HL-60/S4 treated with phorbol 12-myristate 13-acetate at 8.2 ng/mL for 4 days and 3 days (cell line): ENCODE results near the gene GRHL1.
"Not testable (repeated sequence)": the region's sequence is repeated elsewhere in the genome, so short reads cannot be mapped to it uniquely, and the experiment has no call there.

Experiments
- in situ Hi-C: fragments of 300-500 bp; cut with MboI; formaldehyde crosslinking; loops from 2 replicates; pipeline ENCODE4 v1.15.0; 2022; ENCODE audit warnings: low sequenced_read_pairs

The GRHL1 gene, protein sequence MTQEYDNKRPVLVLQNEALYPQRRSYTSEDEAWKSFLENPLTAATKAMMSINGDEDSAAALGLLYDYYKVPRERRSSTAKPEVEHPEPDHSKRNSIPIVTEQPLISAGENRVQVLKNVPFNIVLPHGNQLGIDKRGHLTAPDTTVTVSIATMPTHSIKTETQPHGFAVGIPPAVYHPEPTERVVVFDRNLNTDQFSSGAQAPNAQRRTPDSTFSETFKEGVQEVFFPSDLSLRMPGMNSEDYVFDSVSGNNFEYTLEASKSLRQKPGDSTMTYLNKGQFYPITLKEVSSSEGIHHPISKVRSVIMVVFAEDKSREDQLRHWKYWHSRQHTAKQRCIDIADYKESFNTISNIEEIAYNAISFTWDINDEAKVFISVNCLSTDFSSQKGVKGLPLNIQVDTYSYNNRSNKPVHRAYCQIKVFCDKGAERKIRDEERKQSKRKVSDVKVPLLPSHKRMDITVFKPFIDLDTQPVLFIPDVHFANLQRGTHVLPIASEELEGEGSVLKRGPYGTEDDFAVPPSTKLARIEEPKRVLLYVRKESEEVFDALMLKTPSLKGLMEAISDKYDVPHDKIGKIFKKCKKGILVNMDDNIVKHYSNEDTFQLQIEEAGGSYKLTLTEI

DNA sequence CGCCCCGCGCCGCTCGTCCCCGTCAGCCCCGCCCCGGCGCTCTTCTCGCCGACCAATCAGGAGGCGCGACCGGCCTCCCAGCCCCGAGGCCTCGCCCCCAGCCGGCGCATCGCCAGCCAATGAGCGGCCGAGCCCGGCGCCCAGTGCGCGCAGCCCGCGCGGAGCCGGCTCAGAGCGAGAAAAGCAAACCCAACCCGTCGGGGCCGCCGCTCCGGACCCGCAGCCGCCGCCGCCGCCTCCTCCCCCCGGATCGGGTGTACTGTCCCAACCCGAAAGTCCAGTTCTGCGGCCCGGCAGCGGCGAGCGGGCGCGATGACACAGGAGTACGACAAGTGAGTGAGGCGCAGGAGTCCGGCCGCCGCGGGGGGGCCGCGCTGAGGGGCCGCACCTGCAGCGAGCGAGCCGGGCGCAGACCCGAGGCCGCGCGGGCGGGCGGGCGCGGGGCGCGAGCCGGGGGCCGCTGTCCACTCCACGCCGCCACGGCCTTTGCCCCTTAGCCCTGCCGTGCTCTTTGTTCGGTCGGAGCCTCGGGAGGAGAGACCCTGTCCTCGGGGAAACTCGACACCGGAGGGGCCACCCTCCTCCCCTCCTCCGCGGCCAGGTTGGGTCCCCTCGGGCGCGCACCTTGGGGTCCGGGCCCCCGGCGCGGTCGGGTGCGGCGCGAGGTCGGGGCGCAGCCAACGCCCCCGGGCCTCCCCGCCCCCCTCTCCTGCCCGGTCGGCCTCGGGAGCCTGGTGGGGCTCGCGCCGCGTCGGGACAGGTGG, at the start of gene GRHL1:
Gene GRHL1, plus strand, starts transcription at position 172 of the 764 bp plus-strand sequence. Its CDS starts 141 bp downstream, at position 313.
- in situ Hi-C loops = no loop called here

DNA sequence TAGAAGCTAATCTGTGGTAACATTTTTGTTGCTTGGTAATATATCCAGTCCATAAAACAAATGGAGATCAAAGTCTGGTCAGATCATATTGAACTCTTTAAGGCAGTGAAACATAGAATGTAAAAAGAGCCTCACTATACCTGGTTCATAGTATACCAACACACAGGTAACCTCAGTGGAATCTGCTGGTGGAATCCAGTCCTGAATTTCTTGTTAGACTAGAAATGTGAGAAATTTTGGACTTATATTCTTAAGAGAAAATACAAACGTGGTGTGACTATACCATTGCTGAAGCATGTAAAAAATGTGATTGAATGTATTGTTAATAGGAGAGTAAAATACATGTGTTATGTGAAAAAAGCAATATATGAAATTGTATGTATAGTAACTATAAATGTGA, 46.1 kb upstream of the GRHL1 start:
- in situ Hi-C loops = no loop called here

DNA sequence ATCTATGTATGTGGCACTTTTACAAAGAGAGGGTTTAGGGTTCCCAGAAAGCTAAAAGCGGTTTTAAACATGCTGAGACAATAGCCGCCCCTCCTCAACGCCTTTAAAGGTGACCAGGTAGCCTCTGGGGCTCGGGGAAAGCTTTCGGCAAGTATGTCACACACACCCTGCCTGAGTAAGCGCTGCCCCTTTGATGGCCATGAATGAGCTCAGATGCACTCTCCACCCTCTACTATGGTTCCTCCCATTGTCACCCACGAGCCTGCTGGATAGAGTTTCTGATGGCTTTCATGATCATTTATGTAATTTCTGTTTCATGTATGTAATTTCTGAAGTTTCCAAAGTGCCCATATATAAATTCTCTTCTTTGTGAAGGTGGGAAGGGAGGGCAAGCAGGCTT, 44.1 kb upstream of the GRHL1 start:
- in situ Hi-C loops = no loop called here

DNA sequence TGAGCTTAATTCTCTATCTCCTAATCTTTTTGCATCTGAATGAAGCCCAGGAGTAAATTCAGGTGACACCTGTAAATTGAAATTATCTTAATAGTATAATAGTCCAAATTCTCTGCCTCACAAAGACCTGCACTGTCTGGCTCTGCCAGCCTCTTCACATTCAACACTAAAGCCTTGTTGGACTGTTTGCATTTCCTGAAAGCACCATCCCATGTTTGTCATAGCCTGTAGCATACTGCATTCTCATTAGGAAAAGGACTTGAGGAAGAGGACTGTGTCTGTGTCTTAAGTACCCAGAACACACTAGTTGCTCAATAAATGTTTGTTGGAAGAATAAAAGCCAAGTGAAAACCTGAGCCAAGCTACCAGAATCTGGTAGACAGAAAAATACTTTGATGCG, 42.9 kb upstream of the GRHL1 start:
- in situ Hi-C loops = no loop called here

DNA sequence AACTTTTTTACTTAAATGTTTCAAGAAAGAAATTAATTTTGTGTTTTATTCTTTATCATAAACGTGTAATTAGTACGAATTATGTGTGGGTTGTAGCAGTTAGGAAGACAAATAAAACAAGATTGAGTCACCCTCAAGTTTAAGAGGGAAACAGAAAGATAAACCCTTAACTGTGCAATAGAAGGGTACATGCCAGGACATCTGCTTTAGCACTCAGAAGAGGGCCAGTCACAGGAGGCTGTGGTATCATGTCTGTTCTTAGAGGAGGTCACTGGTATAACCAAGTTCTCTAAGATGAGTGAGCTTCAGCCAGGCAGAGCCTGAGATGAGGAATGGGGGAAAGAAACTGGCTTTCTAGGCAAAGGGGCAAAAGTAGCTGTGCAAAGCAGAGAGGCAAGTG, 42.4 kb upstream of the GRHL1 start:
- in situ Hi-C loops = no loop called here

DNA sequence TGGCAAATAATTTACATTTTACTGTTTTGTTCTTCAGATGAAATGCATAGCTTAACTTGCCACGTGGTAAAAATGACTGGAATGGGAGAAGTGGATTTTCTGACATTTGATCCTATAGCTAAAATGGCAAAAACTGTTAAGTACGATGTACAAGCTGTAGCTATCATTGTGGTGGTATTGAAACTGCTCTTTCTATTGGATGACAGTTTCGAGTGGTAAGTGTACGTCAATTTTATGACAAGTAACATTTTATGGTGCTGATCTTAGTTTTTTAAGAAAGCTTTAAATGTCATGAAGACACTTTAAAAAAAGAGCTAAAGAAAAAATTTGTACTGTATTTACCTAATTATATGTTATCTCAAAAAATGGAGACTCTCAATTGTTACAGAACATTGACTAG, 40.8 kb upstream of the GRHL1 start:
- in situ Hi-C loops = no loop called here

DNA sequence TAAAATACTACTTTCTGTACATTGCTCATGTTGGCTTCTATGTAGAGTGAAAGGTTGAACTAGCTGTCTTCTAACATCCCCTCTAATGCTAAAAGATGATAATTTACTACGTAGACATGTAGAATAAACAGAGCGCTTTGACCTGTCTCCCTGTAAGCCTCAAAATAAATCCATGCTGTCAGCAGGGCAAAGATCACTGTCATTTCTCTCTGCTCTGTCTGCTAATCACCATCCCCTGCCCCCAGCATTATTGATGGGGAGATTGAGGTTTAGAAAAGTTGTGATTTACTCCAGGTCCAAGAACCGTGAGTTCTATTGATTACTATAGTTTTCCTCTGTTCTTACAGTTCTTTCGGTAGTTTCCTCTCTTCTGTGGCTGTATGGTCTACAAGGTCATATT, 39.0 kb upstream of the GRHL1 start:
- in situ Hi-C loops = no loop called here

DNA sequence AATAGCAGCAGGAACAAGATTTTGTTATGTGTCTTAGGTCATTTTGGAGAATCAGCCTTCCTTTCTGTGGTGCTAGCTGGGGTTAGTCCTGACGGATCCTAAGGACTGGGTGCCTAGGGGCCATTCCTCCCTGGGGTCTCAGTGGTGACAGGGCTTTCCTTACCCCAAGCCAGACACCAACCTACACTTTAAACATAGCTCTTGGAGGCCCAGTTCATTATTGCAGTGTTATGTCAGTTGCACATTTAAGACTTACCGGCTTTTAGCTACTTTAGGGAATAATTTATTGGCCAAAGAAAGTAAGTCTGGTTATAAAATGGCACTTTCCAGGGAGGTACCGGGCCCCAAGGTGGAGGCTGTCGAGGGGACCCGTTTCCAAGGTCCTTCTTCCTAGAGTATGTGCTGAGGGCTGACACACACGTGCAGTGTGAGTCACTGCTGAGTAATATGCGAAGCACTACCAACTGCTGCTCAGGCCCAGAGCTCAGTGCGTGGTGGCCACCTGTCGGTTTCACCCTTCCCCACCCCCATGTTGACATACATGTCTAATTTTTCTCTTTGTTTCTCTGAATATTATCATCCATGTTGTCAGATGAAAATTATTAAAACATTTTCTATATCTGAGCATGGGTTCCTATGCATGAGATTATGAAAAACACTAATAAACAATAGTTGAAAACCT, 37.0 kb upstream of the GRHL1 start:
- in situ Hi-C loops = no loop called here

DNA sequence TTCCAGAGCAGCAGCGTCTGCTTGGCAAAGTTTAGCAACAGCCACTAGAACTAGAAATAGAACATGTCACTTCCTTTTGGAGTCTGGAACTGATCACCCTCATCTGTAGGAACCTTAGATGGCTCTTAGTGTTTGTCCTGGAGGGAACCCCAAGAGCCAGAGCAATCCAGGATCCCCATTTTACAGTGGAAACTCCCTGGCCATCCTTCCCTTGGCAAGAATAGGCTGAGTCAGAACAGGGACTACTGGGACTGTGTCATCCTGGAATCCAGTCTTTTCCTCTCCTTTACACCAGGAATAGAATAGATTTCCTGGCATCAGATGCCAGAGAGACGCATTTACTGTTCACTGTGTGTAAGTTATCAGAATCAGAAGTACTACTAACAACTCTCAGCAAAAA, 33.2 kb upstream of the GRHL1 start:
- in situ Hi-C loops = no loop called here

DNA sequence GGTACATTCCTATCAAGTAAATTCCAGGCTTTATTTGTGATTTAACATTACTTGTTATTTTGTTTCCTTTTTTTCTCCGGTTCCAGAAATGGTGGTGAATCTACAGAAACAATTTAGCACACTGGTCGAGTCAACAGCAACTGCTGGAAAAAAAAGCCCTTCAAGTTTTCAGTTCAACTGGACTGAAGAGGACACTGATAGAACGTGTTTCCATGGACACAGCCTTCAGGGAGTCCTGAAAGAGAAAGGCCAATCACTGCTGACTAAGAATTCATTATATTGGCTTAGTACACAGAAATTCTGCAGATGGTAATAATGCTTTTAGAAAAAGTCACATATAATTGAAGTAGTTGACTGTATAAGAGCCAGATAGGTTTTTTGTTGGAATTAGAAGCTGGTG, 32.0 kb upstream of the GRHL1 start:
- in situ Hi-C loops = no loop called here

DNA sequence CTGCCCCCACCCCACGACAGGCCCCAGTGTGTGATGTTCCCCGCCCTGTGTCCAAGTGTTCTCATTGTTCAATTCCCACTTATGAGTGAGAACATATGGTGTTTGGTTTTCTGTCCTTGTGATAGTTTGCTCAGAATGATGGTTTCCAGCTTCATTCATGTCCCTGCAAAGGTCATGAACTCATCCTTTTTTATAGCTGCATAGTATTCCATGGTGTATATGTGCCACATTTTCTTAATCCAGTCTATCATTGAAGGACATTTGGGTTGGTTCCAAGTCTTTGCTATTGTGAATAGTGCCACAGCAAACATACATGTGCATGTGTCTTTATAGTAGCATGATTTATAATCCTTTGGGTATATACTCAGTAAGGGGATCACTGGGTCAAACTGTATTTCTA, 24.5 kb upstream of the GRHL1 start:
- in situ Hi-C loops = not testable (repeated sequence)

DNA sequence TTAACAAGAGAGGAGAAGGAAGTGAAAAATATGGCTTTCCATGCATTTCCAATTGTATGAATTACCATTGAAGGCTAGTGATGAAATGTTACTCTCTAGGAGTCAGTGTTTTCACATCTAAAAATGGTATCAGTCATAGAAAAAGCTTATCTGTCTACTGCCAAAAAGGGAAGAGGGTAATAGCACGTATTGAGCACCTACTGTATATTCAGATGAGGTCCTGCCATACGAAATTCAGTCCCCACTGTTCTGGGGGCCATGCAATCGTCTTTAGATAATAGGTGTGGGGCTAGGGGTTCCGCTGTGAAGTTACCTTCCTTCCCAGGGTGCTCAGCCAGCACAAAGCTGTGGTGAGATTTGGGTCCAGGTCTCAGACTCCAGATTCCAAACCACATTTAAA, 14.2 kb upstream of the GRHL1 start:
- in situ Hi-C loops = no loop called here

DNA sequence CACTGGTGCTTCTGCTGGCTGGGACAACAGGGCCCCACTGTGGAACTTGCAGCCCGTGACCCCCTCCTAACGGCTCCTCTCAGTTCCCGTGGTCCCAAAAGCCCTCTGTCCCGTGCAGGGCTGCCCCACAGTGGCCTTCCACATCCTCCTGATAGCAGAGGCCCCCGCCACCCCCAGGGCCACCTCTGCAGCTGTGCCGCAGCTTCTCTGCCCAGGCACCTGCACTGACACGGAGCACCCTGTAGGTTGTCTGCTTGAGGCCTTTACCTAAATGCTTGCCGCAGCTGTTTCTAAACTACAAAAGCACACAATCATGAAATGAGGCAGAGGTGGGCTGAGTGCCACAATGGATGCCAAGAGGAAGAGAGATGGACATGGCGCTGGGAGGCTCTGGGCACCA, 13.5 kb upstream of the GRHL1 start:
- in situ Hi-C loops = no loop called here

DNA sequence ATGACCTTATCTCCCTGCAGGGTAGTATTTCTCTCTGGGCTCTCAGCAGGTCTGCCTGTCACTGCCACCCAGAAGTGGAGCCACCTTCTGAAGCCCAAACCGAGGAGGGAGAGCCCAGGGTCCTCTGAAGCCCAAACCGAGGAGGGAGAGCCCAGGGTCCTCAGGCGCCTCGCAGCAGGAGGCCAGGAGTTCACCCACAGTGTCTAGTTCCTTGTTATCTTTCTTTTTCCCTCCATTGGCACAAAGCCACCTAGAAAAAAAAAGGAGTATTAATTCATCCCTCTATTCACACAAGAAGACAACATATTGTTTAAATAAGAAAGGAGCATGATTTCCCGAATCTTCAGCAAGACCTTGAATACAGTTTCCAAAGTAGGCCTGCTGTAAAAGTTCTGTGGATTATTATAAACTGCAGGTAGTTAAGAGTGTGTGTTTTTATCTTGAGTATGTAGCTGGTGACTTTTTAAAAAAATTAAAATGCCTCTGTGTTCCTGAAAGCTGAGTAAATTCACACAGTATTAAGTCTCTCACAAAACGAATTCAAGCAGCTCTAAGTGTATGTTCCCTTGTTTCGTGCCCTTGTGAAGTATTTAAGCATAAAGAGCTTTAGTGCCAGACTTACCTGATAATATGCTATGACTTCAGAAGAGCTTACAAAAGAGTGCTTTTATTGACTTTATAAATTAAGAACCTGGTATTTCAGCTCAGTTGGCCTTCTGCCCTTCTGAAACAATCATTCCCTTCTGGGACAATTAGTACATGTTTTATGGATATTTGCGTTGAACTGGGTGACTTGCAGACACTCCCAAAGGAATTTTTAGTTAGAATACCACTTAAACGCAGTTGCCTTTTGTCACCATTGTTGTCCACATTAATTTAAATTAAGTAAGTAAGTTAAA, 11.7 kb upstream of the GRHL1 start:
- in situ Hi-C loops = no loop called here

DNA sequence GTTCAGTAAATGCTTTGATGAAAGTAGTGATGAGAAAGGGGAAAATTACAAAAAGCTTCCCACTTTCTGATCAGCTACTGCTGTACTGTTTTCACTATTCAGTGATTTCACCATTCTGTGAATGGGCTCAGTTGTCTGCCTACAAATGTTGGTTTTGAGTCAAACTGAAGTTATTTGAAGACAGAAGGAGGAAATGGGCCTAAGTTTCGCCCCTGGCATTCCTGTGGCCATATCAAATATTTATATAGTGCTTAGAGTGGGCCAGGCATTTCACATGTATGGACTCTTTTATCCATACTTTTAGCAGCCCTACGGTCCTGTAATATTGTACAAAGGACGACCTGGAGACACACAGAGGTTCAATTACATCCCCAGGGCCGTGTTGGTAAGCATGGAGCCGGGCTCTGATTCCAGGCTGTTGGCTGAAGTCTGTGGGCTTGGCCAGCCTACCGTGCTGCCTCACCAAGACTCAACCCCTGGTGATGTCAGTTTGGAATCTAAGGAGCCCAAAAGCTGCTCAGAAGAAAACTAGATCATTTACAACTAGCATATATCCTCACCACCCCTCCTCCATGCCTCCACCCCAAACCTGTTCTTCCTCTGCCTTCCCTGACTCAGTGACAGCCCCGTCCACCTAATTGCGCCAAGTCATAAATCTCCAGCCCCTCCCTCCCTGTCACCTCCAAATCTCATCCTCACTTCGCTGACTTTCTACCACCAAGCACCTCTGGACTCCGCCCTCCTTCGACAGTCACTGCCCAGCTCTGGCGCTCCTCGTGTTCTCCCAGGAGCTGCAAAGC, 10.1 kb upstream of the GRHL1 start:
- in situ Hi-C loops = no loop called here

DNA sequence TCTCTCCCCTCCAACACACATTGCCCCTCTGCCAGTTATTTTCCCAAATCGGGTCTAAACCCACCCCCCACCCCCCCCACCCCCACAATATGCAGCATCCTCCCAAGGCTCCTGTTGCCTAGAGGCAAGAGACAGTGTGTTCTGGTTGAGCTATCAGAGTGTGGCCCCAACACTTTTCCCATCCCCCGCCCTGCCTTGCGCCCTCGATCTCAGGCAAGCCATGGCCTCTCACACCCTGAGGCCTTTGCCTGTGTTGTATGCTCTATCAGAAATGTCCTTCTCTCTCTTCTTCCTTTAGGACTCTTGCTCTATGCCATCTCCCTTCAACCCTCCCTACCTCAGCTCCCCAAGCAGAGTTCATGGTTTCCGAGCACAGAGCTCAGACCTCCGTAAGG, 9.5 kb upstream of the GRHL1 start:
- in situ Hi-C loops = no loop called here

DNA sequence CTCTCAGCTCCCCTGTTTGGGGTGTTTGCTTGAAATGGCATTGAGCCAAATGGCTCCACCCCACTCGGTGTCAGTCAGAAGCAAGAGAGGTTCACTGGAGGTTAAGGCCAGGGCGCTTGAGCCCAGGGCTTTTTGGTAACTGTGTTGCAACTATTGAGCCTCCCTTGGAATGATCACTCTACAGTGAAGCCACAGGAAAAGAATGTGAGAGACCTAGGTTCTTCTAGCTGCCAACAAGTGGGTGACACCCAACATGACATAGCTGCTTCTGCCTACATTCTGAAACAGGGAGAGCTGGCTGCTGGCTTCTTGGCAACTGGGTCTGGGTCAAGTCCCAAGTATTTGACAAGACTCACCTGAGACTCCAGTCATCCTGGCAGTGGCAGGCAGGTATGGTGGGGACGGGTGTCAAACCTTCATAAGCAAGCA, 7.1 kb upstream of the GRHL1 start:
- in situ Hi-C loops = no loop called here

DNA sequence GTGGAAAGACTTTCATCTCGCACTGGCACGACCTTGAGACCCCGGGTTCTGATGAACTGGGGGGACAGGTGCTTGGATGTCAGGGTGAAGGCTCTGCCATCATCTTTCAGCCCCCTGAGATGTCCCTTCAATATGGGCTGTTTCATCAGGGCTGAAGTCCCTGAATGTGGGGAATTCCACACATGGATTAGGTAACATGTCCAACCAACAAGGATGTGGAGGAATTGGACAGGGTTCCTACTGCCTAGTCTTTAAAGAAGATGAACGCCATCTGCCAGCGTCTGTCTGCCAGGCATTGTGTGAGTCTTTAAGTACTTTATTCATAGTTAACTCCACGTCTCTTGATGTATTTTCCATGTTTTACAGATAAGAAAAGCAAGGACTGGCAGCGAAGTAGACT, 5.9 kb upstream of the GRHL1 start:
- in situ Hi-C loops = no loop called here

DNA sequence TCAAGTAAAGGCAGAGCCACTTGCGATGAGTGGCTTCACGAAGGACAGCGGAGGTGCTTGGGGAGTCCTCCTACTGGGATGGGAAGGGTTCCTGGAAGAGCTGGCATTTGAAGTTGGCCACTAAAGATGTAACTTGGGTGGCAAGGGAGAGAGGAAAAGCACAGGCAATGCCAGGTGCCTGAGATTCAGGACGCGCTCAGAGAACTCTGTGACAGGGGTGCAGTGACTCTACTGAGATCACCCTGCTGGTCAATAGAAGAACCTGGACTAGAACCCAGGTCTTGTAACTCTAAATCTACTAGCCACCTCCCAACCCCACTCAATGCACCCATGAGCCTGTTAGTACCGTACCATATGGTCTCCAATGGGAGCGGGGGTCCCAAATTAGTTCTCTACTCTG, 5.4 kb upstream of the GRHL1 start:
- in situ Hi-C loops = no loop called here

DNA sequence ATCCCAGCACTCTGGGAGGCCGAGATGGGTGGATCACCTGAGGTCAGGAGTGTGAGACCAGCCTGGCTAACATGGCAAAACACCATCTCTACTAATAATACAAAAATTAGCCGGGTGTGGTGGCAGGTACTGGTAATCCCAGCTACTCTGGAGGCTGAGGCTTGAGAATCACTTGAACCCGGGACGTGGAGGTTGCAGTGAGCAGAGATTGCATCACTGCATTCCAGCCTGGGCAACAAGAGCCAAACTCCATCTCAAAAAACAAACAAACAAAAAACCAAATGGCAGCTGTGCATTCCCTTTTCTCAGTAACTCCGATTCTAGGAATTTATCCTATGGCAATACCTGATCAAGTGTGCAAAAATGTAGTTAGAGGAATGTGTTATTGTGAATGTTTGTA, 4.7 kb upstream of the GRHL1 start:
- in situ Hi-C loops = no loop called here
